Transverse colon (tissue), 3 donors: ENCODE measurements around the gene LGALS3BP.

Source experiments
- CTCF ChIP-seq, 5 experiments: fragments of 200-600 bp in 3 of 5; fragments of 450-650 bp in 2 of 5; sonication (generic) in 3 of 5; IDR thresholded peaks; 1 replicate in 2 of 5; 2 replicates in 3 of 5; pipeline ENCODE4 v1.5.1; 2016 to 2017; ENCODE audit warnings: antibody characterized with exemption in 5 of 5, inconsistent platforms in 3 of 5, mild to moderate bottlenecking in 2 of 5, moderate library complexity in 1 of 5
- POLR2A ChIP-seq: fragments of 450-650 bp; IDR thresholded peaks from one replicate; pipeline ENCODE4 v1.6.1; 2016; ENCODE audit warnings: antibody characterized with exemption, mild to moderate bottlenecking, moderate library complexity

DNA sequence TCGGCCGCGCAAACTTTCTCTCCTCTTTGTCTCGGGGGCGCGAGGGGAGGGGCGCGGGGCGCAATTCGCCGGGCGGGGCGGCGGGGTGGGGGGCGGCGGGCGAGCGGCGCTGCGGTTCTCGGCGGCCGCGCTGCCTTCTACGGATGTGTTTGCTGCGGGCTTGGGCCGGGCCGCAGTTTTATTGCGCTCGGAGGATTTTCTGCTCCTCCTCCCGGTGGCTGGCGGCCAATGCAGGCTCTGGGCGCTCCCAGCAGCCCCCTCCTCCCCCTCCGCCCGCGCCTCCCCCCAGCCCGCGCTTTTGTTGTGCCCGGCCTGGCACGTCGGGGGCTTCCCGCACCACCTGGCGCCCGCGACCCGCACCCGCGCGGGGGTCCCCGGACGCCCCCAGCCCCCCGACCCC lies 54.5 kb downstream of the LGALS3BP start, which contains the start of gene TIMP2:
- TF ChIP-seq POLR2A (no peak), CTCF (IDR thresholded peaks at IDR 0.05) (peak in 2 of 5 experiments; percentile 34 to 41)
